GM19324 (cell line): ENCODE data around the gene ARHGAP42.

Experiments
- ATAC-seq: cut with Tn5 transposase; IDR thresholded peaks from one replicate; pipeline ENCODE4 v1.9.1; 2021; ENCODE audit warnings: mild to moderate bottlenecking, moderate library complexity; ENCODE audit not compliant: unreplicated experiment, low FRiP score

ARHGAP42 gene

DNA sequence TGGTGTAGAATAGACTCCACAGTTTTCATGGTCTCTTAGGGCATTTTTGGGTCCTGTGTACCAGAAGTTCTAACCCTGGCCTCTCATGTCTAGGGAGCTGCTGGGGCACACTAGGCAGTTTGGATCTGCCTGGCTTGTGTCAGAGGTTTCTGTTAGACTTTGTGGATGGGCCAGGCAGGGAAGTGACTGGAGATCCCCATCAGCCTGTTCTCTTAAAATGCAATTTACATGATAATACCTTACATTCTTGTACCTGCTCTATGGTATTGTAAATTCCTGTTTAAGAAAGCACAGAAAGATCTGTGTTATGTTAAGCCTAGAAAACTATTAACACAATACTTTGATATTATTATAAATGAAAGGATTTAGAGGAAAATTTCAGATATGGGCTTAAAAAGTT is 104.0 kb downstream of the ARHGAP42 start:
- ATAC-seq = no peak

DNA sequence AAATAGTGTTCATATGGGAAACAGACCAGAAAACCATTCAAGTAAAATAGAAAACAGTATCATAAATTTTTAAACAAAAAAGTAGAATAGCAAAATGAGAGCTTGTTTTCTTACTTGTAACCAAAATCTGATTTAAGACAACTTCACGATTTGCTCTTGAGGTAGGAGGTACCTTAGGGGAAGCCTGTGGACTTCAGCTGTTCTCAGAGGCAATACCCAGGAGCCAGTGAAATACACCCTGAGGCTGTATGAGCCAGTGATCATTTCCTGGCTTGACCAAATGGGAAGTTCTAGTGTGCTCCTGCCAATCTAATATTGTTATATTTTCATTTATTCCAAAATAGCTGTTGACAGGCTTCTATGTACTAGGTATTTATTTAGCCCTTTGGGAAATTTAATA is 104.8 kb downstream of the ARHGAP42 start:
- ATAC-seq = no peak

DNA sequence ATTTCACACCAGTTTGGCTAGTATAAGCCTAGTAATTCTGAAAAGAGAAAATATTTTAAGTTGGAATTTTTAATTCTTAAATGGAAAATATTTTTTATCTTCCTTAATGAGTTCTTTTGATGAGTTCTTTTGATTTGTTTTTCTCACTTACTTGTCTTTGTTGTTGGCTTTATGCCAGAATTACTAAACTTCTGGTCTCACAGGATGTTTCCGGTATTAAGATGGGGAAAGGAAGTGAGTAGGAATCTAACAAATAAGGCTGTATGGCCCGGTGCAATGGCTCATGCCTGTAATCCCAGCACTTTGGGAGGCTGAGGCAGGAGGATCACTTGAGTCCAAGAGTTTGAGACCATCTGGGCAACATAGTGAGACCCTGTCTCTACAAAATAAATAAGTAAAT is 106.4 kb downstream of the ARHGAP42 start:
- no peak for ATAC-seq

DNA sequence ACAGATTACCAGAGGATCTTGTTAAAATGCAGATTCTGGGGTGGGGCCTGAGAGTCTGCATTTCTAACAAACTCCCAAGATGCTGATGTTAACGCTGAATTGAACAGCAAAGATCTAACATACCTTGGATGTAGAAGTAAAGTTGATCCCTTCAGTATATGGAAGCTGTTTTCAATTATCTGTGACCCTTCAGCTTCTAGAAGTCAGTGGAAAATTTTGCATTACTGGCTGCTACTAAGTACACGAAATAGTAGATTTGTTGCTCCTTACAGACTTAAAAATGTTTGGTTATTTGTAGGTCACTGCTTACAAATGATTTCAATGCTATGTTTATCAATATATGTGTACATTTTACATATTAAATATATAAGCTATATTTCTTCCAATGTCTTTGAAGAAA is 107.4 kb downstream of the ARHGAP42 start:
- ATAC-seq = no peak

DNA sequence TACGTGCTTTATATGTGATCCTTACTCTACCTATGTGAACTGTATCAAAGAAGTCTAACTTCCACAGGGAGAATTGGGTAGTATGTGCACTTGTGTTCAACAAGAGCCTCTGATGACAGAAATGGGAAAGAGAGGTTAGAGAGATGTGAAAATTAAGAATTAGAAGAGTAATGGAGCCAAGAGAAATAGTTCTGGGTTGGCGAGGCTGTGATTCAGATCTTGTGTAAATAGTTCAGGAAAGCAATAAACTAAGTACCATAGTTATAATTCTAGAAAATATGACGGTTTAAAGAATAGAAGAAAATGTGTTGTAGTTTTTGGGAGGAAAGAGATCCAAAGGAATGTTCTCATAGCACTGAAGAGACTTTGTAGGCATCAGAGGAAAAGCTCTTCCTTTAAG is 112.4 kb downstream of the ARHGAP42 start:
- ATAC-seq = no peak

DNA sequence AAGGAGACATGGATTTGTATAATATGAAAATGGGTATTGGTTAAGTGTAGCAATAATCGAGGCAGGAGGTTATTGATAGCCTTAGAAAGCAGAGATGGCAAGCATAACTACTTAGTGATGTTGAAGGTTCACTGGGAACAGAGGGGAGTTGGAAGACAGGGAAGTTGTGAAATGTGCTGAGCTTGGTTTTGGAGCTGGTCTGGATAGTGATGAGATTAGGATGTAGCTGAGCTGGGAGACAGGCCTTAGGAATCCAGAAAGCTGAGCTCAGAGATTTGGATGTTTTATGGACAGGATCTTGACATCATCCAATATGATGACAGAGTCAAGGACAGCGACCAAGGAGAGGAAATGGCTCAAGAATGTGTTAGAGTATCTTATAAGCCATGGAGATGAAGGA is 113.1 kb downstream of the ARHGAP42 start:
- no peak for ATAC-seq

DNA sequence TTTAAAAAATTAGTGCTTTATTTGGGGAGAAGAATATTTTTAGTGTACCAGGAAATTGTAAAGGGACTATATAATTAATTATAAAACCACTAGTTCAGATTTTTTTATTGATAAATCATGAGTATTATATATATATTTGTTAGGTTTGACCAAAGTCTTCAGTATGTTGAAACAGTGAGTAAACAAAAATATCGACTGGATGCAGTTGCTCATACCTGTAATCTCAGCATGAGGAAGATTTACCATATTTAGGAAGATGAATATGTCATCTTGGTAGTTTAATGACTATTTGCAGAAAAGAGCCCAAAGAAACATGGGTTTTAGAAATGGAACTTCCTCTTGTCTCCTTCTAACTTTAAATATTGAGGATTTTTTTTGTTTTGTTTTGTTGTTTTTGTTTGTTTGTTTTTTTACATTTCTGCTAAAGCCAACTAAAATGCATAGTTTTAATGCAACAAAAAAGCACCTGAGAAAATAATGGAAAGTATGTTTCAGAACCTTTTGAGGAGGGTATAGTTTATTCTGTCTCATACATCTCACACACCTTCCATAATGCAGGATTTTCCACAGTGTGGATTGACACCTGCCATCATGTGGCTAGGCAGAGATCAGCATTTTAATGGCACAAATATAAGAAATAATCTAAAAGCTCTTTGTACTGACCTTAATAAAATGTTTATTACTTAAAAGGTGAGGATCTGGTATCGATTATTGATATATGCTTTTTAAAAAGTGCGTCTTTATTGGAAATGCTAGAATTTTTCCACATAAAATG is 114.3 kb downstream of the ARHGAP42 start:
- no peak for ATAC-seq

DNA sequence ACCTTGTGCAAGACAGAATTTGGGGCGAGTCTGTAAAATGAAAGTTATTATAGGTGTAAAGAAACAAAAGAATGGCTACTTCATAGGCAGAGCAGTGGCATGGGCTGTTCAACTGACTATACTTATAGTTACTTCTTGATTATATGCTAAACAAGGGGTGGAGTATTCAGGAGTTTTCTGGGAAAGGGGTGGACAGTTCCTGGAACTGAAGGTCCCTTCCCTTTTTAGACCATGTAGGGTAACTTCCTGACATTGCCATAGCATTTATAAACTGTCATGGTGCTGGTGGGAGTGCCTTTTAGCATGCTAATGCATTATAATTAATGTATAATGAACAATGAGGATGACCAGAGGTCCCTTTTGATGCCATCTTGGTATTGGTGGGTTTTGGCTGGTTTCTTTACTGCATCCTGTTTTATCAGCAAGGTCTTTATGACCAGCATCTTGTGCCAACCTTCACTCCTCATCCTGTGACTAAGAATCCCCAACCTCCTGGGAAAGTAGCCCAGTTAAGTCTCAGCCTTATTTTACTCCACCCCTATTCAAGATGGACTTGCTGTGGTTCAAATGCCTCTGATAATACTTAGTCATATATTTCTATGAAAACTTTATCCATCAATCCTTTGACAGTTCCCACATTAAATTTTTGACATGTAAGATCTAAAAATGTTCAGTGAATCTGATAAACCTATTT is 118.6 kb downstream of the ARHGAP42 start:
- no peak for ATAC-seq

DNA sequence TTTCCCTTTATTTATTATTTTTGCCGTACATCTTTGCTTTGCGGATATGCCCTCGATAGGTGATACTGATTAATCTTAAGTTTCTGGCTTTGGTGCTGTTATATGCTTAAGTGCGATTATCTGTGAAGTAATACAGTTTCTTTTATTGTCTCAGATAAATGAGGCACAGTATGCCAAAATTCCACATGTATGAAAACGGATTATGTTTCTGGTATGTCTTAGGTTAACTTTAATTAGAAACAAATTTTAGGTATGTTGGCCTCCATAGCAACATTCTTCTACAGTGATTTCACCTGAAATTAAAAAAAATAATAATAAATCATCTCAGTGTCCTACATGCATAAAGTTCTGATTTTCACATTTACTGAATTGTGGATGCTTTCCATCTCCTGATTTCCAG is 119.2 kb downstream of the ARHGAP42 start:
- ATAC-seq = no peak

DNA sequence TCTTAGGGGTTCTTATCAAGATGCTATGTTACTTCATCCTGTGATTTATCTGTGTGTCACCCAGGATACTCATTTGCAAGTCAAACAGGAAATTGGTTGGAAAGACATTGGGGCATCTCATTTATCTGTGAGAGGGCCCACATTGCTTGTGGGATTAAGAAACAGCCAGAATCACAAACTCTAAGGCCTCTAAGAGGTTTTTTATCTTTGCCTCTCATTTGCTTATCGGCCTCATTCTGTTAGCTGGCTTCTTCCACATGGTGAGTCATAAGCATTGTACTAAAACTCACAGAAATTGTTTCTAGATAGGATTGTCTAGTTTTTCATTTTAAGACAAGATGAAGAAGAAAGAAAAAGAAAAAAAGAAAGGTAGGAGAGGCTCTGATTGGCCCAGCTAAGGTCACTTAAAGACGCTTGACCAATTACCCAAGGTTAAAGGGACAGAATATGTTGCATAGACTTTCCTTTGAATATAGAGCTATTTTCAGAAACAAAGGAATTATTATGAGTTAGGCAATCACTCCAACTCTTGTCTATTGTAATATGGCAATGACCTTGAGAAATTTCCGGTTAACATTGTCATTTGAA is 121.9 kb downstream of the ARHGAP42 start:
- no peak for ATAC-seq

DNA sequence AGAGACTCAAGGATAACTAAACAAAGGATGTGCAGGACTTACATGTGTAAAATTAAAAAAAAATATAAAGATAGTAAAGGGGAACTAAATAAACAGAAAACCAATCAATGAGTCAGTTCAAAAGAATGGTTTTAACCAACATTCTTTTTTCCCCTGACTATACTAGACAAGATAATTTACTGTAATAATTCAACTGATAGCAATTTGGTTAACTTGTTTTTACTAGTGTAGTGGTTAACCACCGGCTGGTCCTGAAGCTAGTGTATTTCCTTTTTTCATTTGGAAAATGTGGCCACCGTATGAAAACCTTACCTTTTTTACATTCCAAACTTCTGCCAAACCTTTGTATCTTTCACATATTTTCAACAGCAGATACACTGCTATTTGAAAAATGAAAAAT is 123.1 kb downstream of the ARHGAP42 start:
- no peak for ATAC-seq

DNA sequence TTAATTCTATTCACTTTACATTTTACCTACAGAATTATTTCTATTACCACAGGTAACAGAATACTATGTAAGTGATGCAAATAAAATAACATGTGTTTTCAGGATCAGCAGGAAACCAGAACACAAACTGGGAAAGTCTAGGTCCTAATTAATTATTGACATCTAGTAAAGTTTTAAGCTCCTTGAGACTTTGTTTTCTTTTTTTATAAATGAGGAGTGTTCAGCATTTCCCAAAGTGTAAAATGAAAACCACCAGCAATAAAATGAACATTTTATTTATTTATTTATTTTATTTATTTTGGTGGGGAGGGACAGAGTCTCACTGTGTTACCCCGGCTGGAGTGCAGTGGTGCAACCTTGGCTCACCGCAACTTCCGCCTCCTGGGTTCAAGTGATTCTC is 123.6 kb downstream of the ARHGAP42 start:
- no peak for ATAC-seq

DNA sequence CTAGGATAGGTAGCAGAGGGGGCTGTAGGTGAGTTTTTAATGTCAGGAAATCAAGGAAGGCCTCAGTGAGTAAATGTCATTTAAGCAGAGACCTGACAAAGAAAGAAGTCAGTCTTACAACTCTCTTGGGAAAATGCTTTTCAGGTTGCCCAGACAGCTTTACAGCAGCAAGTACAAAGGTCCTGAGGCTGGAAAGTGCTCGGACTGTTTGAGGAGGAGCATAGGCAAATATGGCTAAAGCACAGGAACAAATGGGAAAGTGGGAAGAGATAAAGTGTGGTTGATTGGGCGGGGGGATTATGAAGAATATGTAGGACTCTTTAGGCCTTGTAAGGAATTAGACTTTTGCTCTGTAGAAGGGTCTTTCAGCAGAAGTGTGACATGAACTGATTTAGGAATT is 125.4 kb downstream of the ARHGAP42 start:
- no peak for ATAC-seq

DNA sequence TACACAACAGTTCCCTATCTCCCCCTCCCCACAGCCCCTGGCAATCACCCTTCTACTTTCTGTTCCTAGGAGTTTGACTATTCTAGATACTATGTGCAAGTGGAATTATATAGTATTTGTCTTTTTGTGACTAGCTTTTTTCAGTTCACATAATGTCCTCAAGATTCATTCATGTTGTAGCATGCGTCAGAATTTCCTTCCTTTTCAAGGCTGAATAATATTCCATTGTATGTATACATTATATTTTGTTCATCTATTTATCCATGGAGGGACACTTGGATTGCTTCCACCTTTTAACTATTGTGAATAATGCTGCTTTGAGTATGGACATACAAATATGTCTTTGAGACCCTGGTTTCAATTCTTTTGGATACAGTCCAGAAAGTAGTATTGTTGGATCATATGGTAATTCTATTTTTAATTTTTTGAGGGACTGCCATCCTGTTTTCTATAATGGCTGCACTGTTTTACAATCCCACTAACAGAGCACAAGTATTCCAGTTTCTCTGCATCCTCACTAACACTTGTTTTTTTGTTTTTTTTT is 128.8 kb downstream of the ARHGAP42 start:
- ATAC-seq = no peak

DNA sequence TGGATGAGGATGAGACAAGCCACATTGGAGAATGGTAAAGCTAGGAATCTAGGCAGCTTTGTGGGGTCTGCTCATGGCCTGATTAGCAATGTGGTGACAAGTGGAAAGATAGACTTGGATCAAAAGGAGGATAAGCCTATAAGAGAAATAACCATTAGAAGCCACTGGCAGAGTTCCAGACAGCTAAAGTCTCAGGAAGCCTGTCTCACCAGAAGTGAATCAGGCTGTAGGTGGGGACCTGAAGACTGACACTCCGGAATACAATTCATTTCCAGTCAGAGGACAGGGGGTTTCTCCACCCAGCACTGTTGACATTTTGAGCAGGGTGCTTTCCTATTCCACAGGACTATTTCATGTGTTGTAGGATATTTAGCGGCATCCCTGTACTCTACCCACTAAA is 129.7 kb downstream of the ARHGAP42 start:
- ATAC-seq = no peak

DNA sequence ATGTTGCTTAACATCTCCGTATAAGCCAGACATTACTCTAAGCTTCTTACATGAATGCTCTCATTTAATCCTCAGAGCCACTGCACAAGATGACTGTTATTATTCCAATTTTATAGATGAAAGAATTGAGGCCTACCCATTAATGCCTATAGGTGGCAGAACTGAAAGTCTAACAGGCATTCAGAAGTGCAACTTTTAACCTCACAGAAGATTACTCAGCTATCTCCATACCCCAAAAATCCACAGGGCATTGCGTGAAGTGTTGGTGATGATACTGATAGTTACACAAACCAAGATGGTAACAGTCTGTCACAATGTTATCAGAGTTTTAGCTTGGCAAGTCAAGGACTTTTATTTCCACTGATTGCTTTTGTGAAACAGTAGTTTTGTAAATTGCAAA is 130.5 kb downstream of the ARHGAP42 start:
- ATAC-seq = no peak

DNA sequence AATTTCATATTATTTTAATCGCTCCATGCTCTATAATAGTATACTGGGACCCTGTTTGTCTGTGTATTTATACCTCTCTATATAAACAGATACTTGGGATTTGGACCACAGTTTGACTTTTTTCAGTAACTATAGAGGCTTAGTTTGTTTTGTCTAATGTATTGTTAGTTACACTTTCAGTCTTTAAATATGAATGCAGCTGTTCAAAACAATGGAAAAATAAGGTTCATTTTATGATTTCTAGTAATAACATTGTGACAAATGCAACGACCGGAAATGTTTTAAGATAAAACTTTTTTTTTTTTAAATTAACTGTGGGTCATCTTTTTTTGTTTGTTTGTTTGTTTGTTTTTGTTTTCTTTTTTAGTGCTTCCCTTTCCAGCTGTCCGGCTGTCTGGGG is 133.5 kb downstream of the ARHGAP42 start:
- ATAC-seq = no peak

DNA sequence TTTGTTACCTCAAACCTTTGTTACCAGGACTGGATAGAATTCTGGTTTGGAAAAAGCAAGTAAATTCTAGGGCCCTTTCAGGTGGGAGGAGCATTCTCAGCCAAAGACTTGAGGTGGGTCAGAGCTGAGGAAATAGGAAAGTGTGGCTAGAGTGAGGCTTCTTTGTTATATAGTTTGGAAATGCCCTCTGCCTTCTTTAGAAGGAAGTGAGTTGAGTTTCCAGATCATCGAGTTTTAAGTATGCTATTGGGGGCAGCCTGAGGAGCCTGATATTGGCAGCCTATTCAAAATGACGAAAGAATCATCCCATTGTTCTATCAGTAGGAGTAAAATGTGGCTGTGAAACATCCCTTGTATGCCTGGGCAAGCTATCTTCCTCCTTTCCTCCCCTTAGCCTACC is 134.1 kb downstream of the ARHGAP42 start:
- no peak for ATAC-seq

DNA sequence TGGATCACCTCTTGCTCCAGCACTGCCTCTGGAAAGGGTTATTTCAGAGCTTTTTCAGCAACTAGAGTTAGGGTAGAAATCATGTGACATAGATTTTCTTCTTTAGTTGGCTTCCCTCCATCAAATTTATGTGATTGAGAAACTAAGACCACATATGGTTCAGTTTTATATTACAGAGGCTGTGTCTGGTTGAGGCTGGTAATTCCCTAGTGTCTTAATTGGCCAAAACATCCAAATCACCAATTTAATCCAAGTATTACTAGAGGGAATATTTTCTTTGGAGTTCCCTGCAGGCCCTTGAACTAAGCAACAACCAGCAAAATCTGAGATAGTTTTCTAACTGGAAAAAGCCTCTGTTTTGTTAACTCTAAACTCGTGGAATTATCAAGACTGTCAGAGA is 136.3 kb downstream of the ARHGAP42 start:
- no peak for ATAC-seq

DNA sequence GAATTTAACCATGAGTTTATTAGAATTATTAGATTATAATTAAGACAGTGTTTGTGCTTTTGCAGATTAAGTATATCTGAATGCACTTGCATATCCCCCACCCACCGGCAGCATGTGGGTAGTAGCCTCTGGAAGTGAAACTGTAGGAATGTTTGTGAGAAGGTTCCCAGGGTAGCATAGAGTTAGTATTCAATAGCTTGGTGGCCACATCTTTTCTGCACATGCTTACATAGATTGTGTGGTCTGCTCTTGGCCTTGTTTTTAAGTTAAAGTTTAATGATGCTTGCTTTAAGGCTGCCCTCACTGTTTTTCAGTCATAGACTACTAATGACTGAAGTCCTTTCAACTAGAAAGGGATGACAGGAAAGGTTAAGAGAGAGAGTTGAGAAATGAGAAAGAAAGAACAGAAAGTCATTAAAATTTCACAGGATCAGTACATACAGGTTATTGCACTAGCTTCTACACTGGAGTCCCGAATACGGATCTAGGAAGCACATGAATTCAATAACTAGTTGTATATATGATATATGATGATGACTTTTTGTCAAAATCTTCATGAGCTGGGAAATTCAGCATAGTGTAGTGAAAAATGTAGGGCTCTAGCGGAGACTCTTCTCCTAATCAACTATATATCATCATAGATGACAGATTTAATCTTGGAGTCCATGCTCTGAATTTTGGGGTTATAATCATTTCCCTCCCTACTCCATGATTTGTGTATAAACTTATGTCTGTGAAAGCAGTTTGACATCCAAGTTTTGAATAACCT is 137.1 kb downstream of the ARHGAP42 start:
- no peak for ATAC-seq

DNA sequence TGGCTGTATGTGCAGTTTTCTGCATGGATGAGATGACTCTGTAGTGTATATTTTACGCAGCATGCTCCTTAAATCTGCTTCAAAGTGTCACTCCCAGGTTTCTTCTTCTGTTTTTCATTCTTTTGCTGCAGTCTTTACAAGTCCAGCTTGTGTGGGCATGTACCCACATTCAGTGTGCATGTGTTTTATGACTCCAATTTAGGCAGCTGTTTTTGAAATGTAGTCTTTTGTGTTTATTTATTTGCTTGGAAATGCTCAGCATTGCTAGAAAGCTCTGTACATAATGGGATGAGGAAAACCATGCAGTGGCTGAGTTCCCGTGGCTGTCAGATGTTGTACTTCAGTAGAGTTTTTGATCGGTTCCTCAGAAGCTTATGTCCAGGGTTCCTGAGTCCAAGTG is 138.5 kb downstream of the ARHGAP42 start:
- no peak for ATAC-seq
